ENCODE data around the gene ZNF483. TPM values are rescaled to one million over a fixed set of nuclear protein-coding genes. Genes with fewer than 3 reads are reported as not detected.
"Not testable (repeated sequence)": the region's sequence is repeated elsewhere in the genome, so short reads cannot be mapped to it uniquely, and the experiment has no call there.

ZNF483 gene
- total RNA-seq, 2 donors from 2014 or later, result 20.9 to 21.0 TPM

GRCh38 chr9:111559000-111559610 lies 34.1 kb downstream of the ZNF483 start:
- H3K36me3 Mint-ChIP-seq (ENCODE audit: low read depth), result peaks cover 63% of the 10 kb centered on the region
- H3K27ac Mint-ChIP-seq, result no peak overlapping the region

GRCh38 chr9:111561165-111561719 lies 36.3 kb downstream of the ZNF483 start:
- no peak overlapping the region for H3K4me3 Mint-ChIP-seq
- no peaks in the 10 kb centered on the region for H3K27me3 Mint-ChIP-seq (ENCODE audit: insufficient read depth)

More at GRCh38 chr9:111559000-111559610, 34.1 kb downstream of the ZNF483 start:
- Histone ChIP-seq H3K27me3 (ENCODE audit: control insufficient read depth, insufficient read depth, low read length, poor library complexity, severe bottlenecking) (no peaks in the 10 kb centered on the region), H3K4me3 (ENCODE audit: low read length) (no peak overlapping the region), H3K27ac (ENCODE audit: low read depth, low read length) (no peak overlapping the region), H3K4me1 (ENCODE audit: control insufficient read depth, insufficient read depth, low read length) (no peaks in the 10 kb centered on the region), H3K36me3 (ENCODE audit: control insufficient read depth, insufficient read depth, low read length) (peaks cover 14% of the 10 kb centered on the region), H3K9ac (ENCODE audit: extremely low read depth, low read length, poor library complexity, severe bottlenecking) (no peak overlapping the region), H3K9me3 (ENCODE audit: control insufficient read depth, low read length) (peaks cover 26% of the 10 kb centered on the region)
- no peak for TF ChIP-seq CTCF (conservative IDR thresholded peaks at IDR 0.05)
- no peak for DNase-seq
- 91 to 100% methylated on average over 3 to 7 of the region's 7 CpGs for WGBS, 2 experiments (ENCODE audit: insufficient coverage in 1 of 2, insufficient read length in 1 of 2)
- H3K9me3 Mint-ChIP-seq, result peaks cover 43% of the 10 kb centered on the region
- no peaks in the 10 kb centered on the region for H3K27me3 Mint-ChIP-seq (ENCODE audit: insufficient read depth)
- H3K4me1 Mint-ChIP-seq, result no peaks in the 10 kb centered on the region
- H3K4me3 Mint-ChIP-seq, result no peak overlapping the region

GRCh38 chr9:111566234-111566633 lies 41.3 kb downstream of the ZNF483 start:
- peaks cover 87% of the 10 kb centered on the region for H3K36me3 Mint-ChIP-seq (ENCODE audit: low read depth)
- Histone ChIP-seq H3K27me3 (ENCODE audit: control insufficient read depth, insufficient read depth, low read length, poor library complexity, severe bottlenecking) (no peaks in the 10 kb centered on the region), H3K9me3 (ENCODE audit: control insufficient read depth, low read length) (peaks cover 31% of the 10 kb centered on the region), H3K4me1 (ENCODE audit: control insufficient read depth, insufficient read depth, low read length) (no peaks in the 10 kb centered on the region), H3K27ac (ENCODE audit: low read depth, low read length) (no peak overlapping the region), H3K36me3 (ENCODE audit: control insufficient read depth, insufficient read depth, low read length) (peaks cover 75% of the 10 kb centered on the region), H3K4me3 (ENCODE audit: low read length) (no peak overlapping the region), H3K9ac (ENCODE audit: extremely low read depth, low read length, poor library complexity, severe bottlenecking) (no peak overlapping the region)
- H3K4me3 Mint-ChIP-seq, result no peak overlapping the region
- H3K27me3 Mint-ChIP-seq (ENCODE audit: insufficient read depth), result no peaks in the 10 kb centered on the region
- DNase-seq, result no peak
- peaks cover 41% of the 10 kb centered on the region for H3K9me3 Mint-ChIP-seq
- H3K4me1 Mint-ChIP-seq, result no peaks in the 10 kb centered on the region
- WGBS, 2 experiments (ENCODE audit: insufficient coverage in 1 of 2, insufficient read length in 1 of 2), result 97 to 100% methylated on average over 1 of the region's 1 CpG
- no peak for TF ChIP-seq CTCF (conservative IDR thresholded peaks at IDR 0.05)
- H3K27ac Mint-ChIP-seq, result no peak overlapping the region

More at GRCh38 chr9:111561165-111561719, 36.3 kb downstream of the ZNF483 start:
- H3K36me3 ChIP-seq (ENCODE audit: control insufficient read depth, insufficient read depth, low read length), result peaks cover 30% of the 10 kb centered on the region
- Mint-ChIP-seq H3K9me3 (peaks cover 24% of the 10 kb centered on the region), H3K27ac (no peak overlapping the region), H3K4me1 (no peaks in the 10 kb centered on the region), H3K36me3 (ENCODE audit: low read depth) (peaks cover 57% of the 10 kb centered on the region)
- H3K27me3 ChIP-seq (ENCODE audit: control insufficient read depth, insufficient read depth, low read length, poor library complexity, severe bottlenecking), result no peaks in the 10 kb centered on the region
- no peaks in the 10 kb centered on the region for H3K4me1 ChIP-seq (ENCODE audit: control insufficient read depth, insufficient read depth, low read length)
- no peak overlapping the region for H3K9ac ChIP-seq (ENCODE audit: extremely low read depth, low read length, poor library complexity, severe bottlenecking)
- no peak for TF ChIP-seq CTCF (conservative IDR thresholded peaks at IDR 0.05)
- no peak for DNase-seq
- peaks cover 7% of the 10 kb centered on the region for H3K9me3 ChIP-seq (ENCODE audit: control insufficient read depth, low read length)
- H3K4me3 ChIP-seq (ENCODE audit: low read length), result no peak overlapping the region
- no peak overlapping the region for H3K27ac ChIP-seq (ENCODE audit: low read depth, low read length)

- H3K27ac Mint-ChIP-seq; H3K4me3 Mint-ChIP-seq; H3K4me3 ChIP-seq (ENCODE audit: low read length); H3K9ac ChIP-seq (ENCODE audit: extremely low read depth, low read length, poor library complexity, severe bottlenecking); H3K27ac ChIP-seq (ENCODE audit: low read depth, low read length); H3K4me1 Mint-ChIP-seq; DNase-seq; H3K27me3 ChIP-seq (ENCODE audit: control insufficient read depth, insufficient read depth, low read length, poor library complexity, severe bottlenecking); H3K4me1 ChIP-seq (ENCODE audit: control insufficient read depth, insufficient read depth, low read length); H3K27me3 Mint-ChIP-seq (ENCODE audit: insufficient read depth): not testable (repeated sequence)
- peaks cover 42% of the 10 kb centered on the region for H3K9me3 ChIP-seq (ENCODE audit: control insufficient read depth, low read length)
- WGBS, 2 experiments (ENCODE audit: insufficient coverage in 1 of 2, insufficient read length in 1 of 2), result 93 to 95% methylated on average over 3 to 4 of the region's 4 CpGs
- H3K36me3 ChIP-seq (ENCODE audit: control insufficient read depth, insufficient read depth, low read length), result peaks cover 85% of the 10 kb centered on the region
- H3K36me3 Mint-ChIP-seq (ENCODE audit: low read depth), result peaks cover 91% of the 10 kb centered on the region
- H3K9me3 Mint-ChIP-seq, result peaks cover 48% of the 10 kb centered on the region
These were observed 43.1 kb downstream of the ZNF483 start for GRCh38 chr9:111568127-111568526.
